Activated CD4-positive, alpha-beta T cell treated with anti-CD3 and anti-CD28 coated beads for 4 hours (primary cell): ENCODE results near the gene ABCA5.
"Not testable (repeated sequence)": the region's sequence is repeated elsewhere in the genome, so short reads cannot be mapped to it uniquely, and the experiment has no call there.

Source experiments
- DNase-seq, 2 donors: peaks; one replicate each; pipeline ENCODE4 v3.0.0-alpha.2; 2020

ABCA5 gene

GRCh38 chr17:69198238-69198637, 128.7 kb downstream of the ABCA5 start:
- DNase-seq = no peak

- DNase-seq = not testable (repeated sequence)
These were observed 130.8 kb downstream of the ABCA5 start for GRCh38 chr17:69196105-69196653.
